CD4-positive, alpha-beta T cell (primary cell): ENCODE measurements around the gene ZG16. TPM values are rescaled to one million over a fixed set of nuclear protein-coding genes. Genes with fewer than 3 reads are reported as not detected.

Experiments used
- ATAC-seq: fragments of 200-7000 bp; cut with Tn5 transposase; one replicate; pipeline ENCODE4 v1.10.0; 2022; ENCODE audit warnings: mild to moderate bottlenecking; ENCODE audit not compliant: poor library complexity
- CTCF ChIA-PET: fragments of 350-600 bp; sonication (Branson Sonifier 250); formaldehyde crosslinking; loops from one replicate; lab custom pipeline; 2021; ENCODE audit warnings: antibody characterized with exemption, inconsistent platforms; lab: Charles Lee
- POLR2A ChIA-PET: fragments of 350-600 bp; sonication (Branson Sonifier 250); formaldehyde crosslinking; loops from one replicate; lab custom pipeline; 2021; ENCODE audit warnings: antibody characterized with exemption, inconsistent platforms; lab: Charles Lee
- DNase-seq, 14 experiments: peaks; one replicate each; pipeline ENCODE4 v3.0.0-alpha.2; 2013 to 2020; ENCODE audit warnings: mixed read lengths in 2 of 14
- H3K27ac ChIP-seq, 2 donors: one replicate each; pipeline versions ENCODE4 v1.5.1 to v1.7.0; 2013; ENCODE audit warnings: low read length in 2 of 2, low read depth in 1 of 2, mild to moderate bottlenecking in 1 of 2
- H3K27me3 ChIP-seq, 2 experiments: 1 replicate in 1 of 2; 2 replicates in 1 of 2; pipeline versions ENCODE4 v1.6.1 to v1.7.0; 2013; ENCODE audit warnings: low read length in 2 of 2, control low read depth in 1 of 2, mild to moderate bottlenecking in 1 of 2, moderate library complexity in 1 of 2; ENCODE audit not compliant: insufficient read depth in 2 of 2, control insufficient read depth in 1 of 2
- H3K36me3 ChIP-seq: one replicate; pipeline ENCODE4 v1.6.1; 2013; ENCODE audit warnings: low read length, control low read depth; ENCODE audit not compliant: insufficient read depth
- H3K4me1 ChIP-seq: one replicate; pipeline ENCODE4 v1.6.1; 2013; ENCODE audit warnings: low read length, control low read depth; ENCODE audit not compliant: insufficient read depth
- H3K4me3 ChIP-seq: one replicate; pipeline ENCODE4 v1.5.1; 2013; ENCODE audit warnings: mild to moderate bottlenecking, low read length, moderate library complexity
- H3K9me3 ChIP-seq, 2 experiments: 1 replicate in 1 of 2; 2 replicates in 1 of 2; pipeline versions ENCODE4 v1.6.1 to v1.7.0; 2013; ENCODE audit warnings: low read length in 2 of 2, mild to moderate bottlenecking in 2 of 2, control low read depth in 1 of 2, moderate library complexity in 1 of 2; ENCODE audit not compliant: control insufficient read depth in 1 of 2, insufficient read depth in 1 of 2
- H3K27ac Mint-ChIP-seq: one replicate; pipeline ENCODE4 v1.8.0; 2020; ENCODE audit warnings: mixed read lengths
- H3K27me3 Mint-ChIP-seq: one replicate; pipeline ENCODE4 v1.8.0; 2021; ENCODE audit warnings: mixed read lengths
- H3K36me3 Mint-ChIP-seq: one replicate; pipeline ENCODE4 v1.8.0; 2021; ENCODE audit warnings: low read depth, mixed read lengths
- H3K4me1 Mint-ChIP-seq: one replicate; pipeline ENCODE4 v1.8.0; 2021; ENCODE audit warnings: low read depth, mixed read lengths
- H3K4me3 Mint-ChIP-seq: one replicate; pipeline ENCODE4 v1.8.0; 2020; ENCODE audit warnings: mild to moderate bottlenecking, mixed read lengths
- H3K9me3 Mint-ChIP-seq: one replicate; pipeline ENCODE4 v1.8.0; 2020; ENCODE audit warnings: mixed read lengths
- CTCF ChIP-seq: fragments of 200-600 bp; IDR thresholded peaks from one replicate; pipeline ENCODE4 v1.8.0; 2022; ENCODE audit warnings: antibody characterized with exemption, mild to moderate bottlenecking
- intact Hi-C, 2 experiments: fragments of 100-400 bp; cut with DNase I in 1 of 2; cut with micrococcal nuclease in 1 of 2; formaldehyde crosslinking; loops; one replicate each; pipeline versions ENCODE4 v1.15.1 to v1.9.0; 2023 to 2025; cut with DNase I, micrococcal nuclease
- total RNA-seq, 174 experiments: library from RNA in 2 of 174; stranded (reverse) in 2 of 174; gene quantifications; one replicate each; pipeline ENCODE4 v1.2.3 and lab custom pipeline; 2021 to 2026

ZG16 gene
- total RNA-seq, 2 experiments from 2014 or later: not detected

GRCh38 chr16:29810699-29811169 is 32.7 kb downstream of the ZG16 start:
- peaks cover 72% of the 10 kb centered on the region for H3K4me1 Mint-ChIP-seq

GRCh38 chr16:29811170-29811895 is 33.3 kb downstream of the ZG16 start:
- peak in 11 of 14 experiments; percentile 54 to 88 (median 64) for DNase-seq
- peaks cover 76% of the 10 kb centered on the region for H3K4me1 Mint-ChIP-seq

More at GRCh38 chr16:29810699-29811169, 32.7 kb downstream of the ZG16 start:
- H3K4me1 ChIP-seq: peaks cover 83% of the 10 kb centered on the region
- TF ChIP-seq CTCF: no peak
- ChIA-PET CTCF (interaction anchor here (1.3 to 2.1 kb wide), 2 partner anchors 20 to 38 kb away, joined by 4 to 8 read pairs; partner anchors contain the start of gene KIF22), POLR2A (interaction anchor here (1.4 to 7.9 kb wide), 4 partner anchors 10 to 110 kb away, joined by 3 to 105 read pairs (median 6); partner anchors contain the start of gene KIF22)
- no peaks in the 10 kb centered on the region for H3K27me3 Mint-ChIP-seq
- intact Hi-C loops: no loop called here
- H3K4me3 Mint-ChIP-seq: peak overlapping the region; percentile 91
- peak overlapping the region; percentile 76 for H3K4me3 ChIP-seq
- H3K36me3 ChIP-seq: peaks cover 22% of the 10 kb centered on the region
- no peaks in the 10 kb centered on the region for H3K9me3 Mint-ChIP-seq
- ATAC-seq (no peak), DNase-seq (peak in 1 of 14 experiments; percentile 34)
- no peaks in the 10 kb centered on the region for H3K27me3 ChIP-seq
- H3K27ac Mint-ChIP-seq: peak overlapping the region; percentile 87
- peak overlapping the region; percentile 52 to 60 for H3K27ac ChIP-seq
- no peaks in the 10 kb centered on the region for H3K9me3 ChIP-seq
- H3K36me3 Mint-ChIP-seq: peaks cover 39% of the 10 kb centered on the region

More at GRCh38 chr16:29811170-29811895, 33.3 kb downstream of the ZG16 start:
- Mint-ChIP-seq H3K36me3 (peaks cover 43% of the 10 kb centered on the region), H3K4me3 (peak overlapping the region; percentile 91), H3K27ac (peak overlapping the region; percentile 87), H3K27me3 (no peaks in the 10 kb centered on the region), H3K9me3 (no peaks in the 10 kb centered on the region)
- ChIA-PET POLR2A (interaction anchor here (0.8 to 7.9 kb wide), 5 partner anchors 8 to 111 kb away, joined by 3 to 105 read pairs (median 6); partner anchors contain the start of gene KIF22), CTCF (interaction anchor here (1.3 to 2.1 kb wide), 2 partner anchors 21 to 37 kb away, joined by 4 to 8 read pairs; partner anchors contain the start of gene KIF22)
- no peak for TF ChIP-seq CTCF
- Histone ChIP-seq H3K9me3 (no peaks in the 10 kb centered on the region), H3K27me3 (no peaks in the 10 kb centered on the region), H3K36me3 (peaks cover 22% of the 10 kb centered on the region), H3K4me1 (peaks cover 84% of the 10 kb centered on the region), H3K27ac (peak overlapping the region; percentile 52 to 60), H3K4me3 (peak overlapping the region; percentile 76)
- ATAC-seq: no peak
- intact Hi-C loops: no loop called here
